Neutrophil (primary cell): ENCODE results near the gene TNFRSF14.

ENCODE experiments used
- H3K27ac ChIP-seq: fragments of 200-600 bp; sonication (generic); 2 replicates; pipeline ENCODE4 v1.5.1; 2016; ENCODE audit warnings: mild to moderate bottlenecking, moderate library complexity
- H3K27me3 ChIP-seq: fragments of 200-600 bp; sonication (generic); 2 replicates; pipeline ENCODE4 v1.6.0; 2016; ENCODE audit warnings: mild to moderate bottlenecking
- H3K36me3 ChIP-seq: fragments of 200-600 bp; sonication (generic); 2 replicates; pipeline ENCODE4 v1.5.1; 2017
- H3K4me1 ChIP-seq, 2 experiments: fragments of 200-600 bp in 1 of 2; sonication (generic) in 1 of 2; 1 replicate in 1 of 2; 2 replicates in 1 of 2; pipeline versions ENCODE4 v1.5.1 to v1.6.1; 2013 to 2016; ENCODE audit warnings: low read depth in 1 of 2, low read length in 1 of 2, mild to moderate bottlenecking in 1 of 2, moderate library complexity in 1 of 2; ENCODE audit not compliant: control insufficient read depth in 1 of 2, insufficient read depth in 1 of 2
- H3K4me3 ChIP-seq, 2 experiments: fragments of 200-600 bp in 1 of 2; sonication (generic) in 1 of 2; 1 replicate in 1 of 2; 2 replicates in 1 of 2; pipeline ENCODE4 v1.5.1; 2013 to 2016; ENCODE audit warnings: low read depth in 1 of 2, low read length in 1 of 2, mild to moderate bottlenecking in 1 of 2, moderate library complexity in 1 of 2
- H3K9me3 ChIP-seq: fragments of 200-600 bp; sonication (generic); 2 replicates; pipeline ENCODE4 v1.5.1; 2016
- CTCF ChIP-seq: fragments of 200-600 bp; sonication (generic); IDR thresholded peaks from 2 replicates; pipeline ENCODE4 v1.5.1; 2016; ENCODE audit warnings: antibody characterized with exemption

TNFRSF14 gene

DNA sequence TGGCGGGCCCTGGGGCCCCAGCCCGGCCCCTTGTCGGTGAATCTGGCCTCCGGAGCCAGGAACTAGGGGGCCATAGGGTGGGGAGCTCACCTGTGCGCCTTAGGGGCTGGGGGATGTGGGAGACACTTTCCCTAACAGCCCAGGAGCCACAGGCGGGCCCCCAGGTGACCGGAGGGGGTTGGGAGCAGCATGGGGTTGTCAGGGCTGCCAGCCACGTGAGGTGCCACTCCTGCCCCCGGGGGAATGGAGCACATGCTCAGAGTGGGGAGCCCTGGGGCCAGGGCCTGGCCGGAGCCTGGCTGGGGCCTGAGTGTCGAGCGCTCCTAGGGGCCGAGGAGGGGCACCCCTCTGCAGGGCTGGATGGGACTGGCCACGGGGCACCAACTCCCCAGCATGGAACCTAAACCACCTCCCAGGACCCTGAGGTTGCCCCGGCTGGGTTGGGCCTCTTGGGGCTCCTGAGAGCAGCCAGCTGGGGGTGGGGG, 50.3 kb downstream of the TNFRSF14 start:
- TF ChIP-seq CTCF = no peak
- Histone ChIP-seq H3K4me3 (no peak overlapping the region), H3K36me3 (no peaks in the 10 kb centered on the region), H3K27me3 (peaks cover 19% of the 10 kb centered on the region), H3K4me1 (no peaks in the 10 kb centered on the region), H3K9me3 (no peaks in the 10 kb centered on the region), H3K27ac (no peak overlapping the region)

DNA sequence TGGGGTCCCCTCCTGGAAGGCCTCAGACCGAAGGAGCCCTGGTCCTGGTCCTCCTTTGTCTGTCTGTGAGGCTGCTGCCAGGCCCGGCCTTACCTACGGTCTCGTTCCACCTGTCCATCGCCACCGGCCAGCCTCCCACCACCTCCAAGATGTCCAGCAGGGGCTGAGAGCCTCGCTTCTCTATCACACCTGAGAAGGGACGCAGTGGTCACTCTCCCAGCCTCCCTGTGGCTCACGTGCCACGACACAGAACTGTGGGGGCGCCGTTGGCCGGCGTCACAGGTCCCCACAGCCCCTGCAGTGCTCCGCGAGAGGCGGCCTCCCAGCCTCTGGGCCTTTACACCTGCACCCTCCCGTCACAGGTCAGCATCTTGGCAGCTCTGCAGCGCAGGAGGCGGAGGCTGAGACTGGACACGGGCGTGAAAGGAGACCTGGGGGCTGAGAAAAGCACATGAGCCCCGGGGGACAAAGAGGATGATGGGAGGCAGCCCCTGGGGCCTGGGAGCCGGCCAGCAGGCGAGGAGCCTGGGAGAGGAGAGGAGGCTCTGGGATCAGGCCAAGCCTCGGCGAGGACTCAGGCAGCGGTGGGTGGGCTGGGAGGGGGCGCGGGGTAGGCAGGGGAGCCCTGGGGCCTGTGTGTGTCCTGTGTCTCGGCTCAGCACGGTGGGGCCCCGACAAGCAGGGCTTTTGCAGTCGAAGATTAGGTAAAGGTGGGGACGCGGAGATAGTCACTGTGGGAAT, 50.9 kb downstream of the TNFRSF14 start:
- TF ChIP-seq CTCF = no peak
- Histone ChIP-seq H3K27ac (no peak overlapping the region), H3K27me3 (peaks cover 18% of the 10 kb centered on the region), H3K36me3 (no peaks in the 10 kb centered on the region), H3K4me1 (no peaks in the 10 kb centered on the region), H3K4me3 (no peak overlapping the region), H3K9me3 (no peaks in the 10 kb centered on the region)

GRCh38 chr1:2607641-2608091, 51.5 kb downstream of the TNFRSF14 start:
- peaks cover 17% of the 10 kb centered on the region for H3K27me3 ChIP-seq
- TF ChIP-seq CTCF = no peak
- no peaks in the 10 kb centered on the region for H3K4me1 ChIP-seq
- H3K9me3 ChIP-seq = no peaks in the 10 kb centered on the region
- no peaks in the 10 kb centered on the region for H3K36me3 ChIP-seq
- H3K27ac ChIP-seq = no peak overlapping the region
- H3K4me3 ChIP-seq = no peak overlapping the region

DNA sequence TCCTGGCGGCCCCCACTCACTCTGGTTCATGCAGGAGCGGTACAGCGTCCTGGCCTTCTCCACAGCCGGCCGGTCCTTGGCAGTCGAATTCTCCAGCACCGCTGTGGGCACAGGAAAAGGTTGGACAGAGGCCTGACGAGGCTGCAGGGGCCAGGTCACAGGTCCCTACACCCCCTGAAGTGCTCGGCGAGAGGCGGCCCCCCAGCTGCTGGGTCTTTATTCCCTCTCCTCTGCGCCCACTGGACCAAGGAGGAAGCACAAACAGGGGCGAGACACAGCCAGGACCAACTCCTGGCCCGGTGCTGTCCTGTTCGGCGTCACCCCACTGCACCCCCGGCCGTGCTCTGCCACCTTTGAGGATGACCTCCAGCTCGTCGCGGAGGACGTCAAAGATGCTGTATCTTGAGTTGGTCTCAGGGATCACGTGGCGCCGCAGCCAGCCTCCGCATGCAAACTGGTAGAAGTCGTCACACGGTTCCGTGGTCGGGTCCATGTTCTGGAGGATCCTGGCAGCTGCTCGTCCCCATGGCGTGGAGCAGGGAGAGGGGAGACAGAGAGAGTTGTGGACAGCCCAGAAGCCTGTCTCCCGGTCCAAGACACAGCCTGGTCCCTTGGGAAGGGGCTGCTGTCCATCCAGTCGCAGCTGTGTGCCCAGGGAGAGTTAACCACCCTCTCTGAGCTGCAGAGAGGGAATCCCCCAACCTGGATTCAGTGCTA, 53.3 kb downstream of the TNFRSF14 start:
- H3K36me3 ChIP-seq = no peaks in the 10 kb centered on the region
- TF ChIP-seq CTCF = no peak
- peaks cover 17% of the 10 kb centered on the region for H3K27me3 ChIP-seq
- no peak overlapping the region for H3K27ac ChIP-seq
- H3K9me3 ChIP-seq = no peaks in the 10 kb centered on the region
- no peaks in the 10 kb centered on the region for H3K4me1 ChIP-seq
- H3K4me3 ChIP-seq = no peak overlapping the region

- Histone ChIP-seq H3K4me1 (no peaks in the 10 kb centered on the region), H3K27ac (no peak overlapping the region), H3K36me3 (no peaks in the 10 kb centered on the region), H3K9me3 (no peaks in the 10 kb centered on the region), H3K27me3 (peaks cover 17% of the 10 kb centered on the region), H3K4me3 (peak overlapping the region in 1 of 2 experiments; percentile 25)
- no peak for TF ChIP-seq CTCF
Measured at GRCh38 chr1:2610036-2610959, 54.1 kb downstream of the TNFRSF14 start.
